DLD1 (cell line): ENCODE data around the gene NDUFB8.

ENCODE experiments used
- in situ Hi-C: cut with HindIII; loops from 2 replicates; pipeline ENCODE4 v1.10.0; 2017; ENCODE audit warnings: low sequenced_read_pairs

Gene NDUFB8

GRCh38 chr10:100537475-100537874 lies 7.8 kb upstream of the NDUFB8 start:
- in situ Hi-C loops = no loop called here

GRCh38 chr10:100535715-100536353 lies 6.2 kb upstream of the NDUFB8 start, which contains the start of gene HIF1AN:
Gene HIF1AN (plus strand): TSS chr10:100535943. CDS start chr10:100535959, 16 bp downstream.
- in situ Hi-C loops = no loop called here

GRCh38 chr10:100535338-100535714 lies 5.7 kb upstream of the NDUFB8 start:
- in situ Hi-C loops = no loop called here

GRCh38 chr10:100534726-100535125 lies 5.1 kb upstream of the NDUFB8 start:
- in situ Hi-C loops = no loop called here

GRCh38 chr10:100531761-100532160 lies 2.1 kb upstream of the NDUFB8 start:
- in situ Hi-C loops = no loop called here

GRCh38 chr10:100528921-100529474 lies 673 bp downstream of the NDUFB8 start:
- in situ Hi-C loops = no loop called here

GRCh38 chr10:100528123-100528886 lies 1.4 kb downstream of the NDUFB8 start:
- in situ Hi-C loops = no loop called here

GRCh38 chr10:100524638-100525037 lies 5.0 kb downstream of the NDUFB8 start:
- in situ Hi-C loops = loop anchor here (25.0 kb wide), 1 partner anchor 187 kb away; the partner anchor contains the start of genes PKD2L1 and SCD

GRCh38 chr10:100524206-100524605 lies 5.5 kb downstream of the NDUFB8 start:
- in situ Hi-C loops = loop anchor here (25.0 kb wide), 1 partner anchor 187 kb away; the partner anchor contains the start of genes PKD2L1 and SCD

GRCh38 chr10:100522945-100523344 lies 6.7 kb downstream of the NDUFB8 start:
- in situ Hi-C loops = loop anchor here (25.0 kb wide), 1 partner anchor 186 kb away; the partner anchor contains the start of genes PKD2L1 and SCD

GRCh38 chr10:100522107-100522801 lies 7.4 kb downstream of the NDUFB8 start:
- in situ Hi-C loops = loop anchor here (25.0 kb wide), 1 partner anchor 185 kb away; the partner anchor contains the start of genes PKD2L1 and SCD

GRCh38 chr10:100520811-100521210 lies 8.9 kb downstream of the NDUFB8 start:
- in situ Hi-C loops = loop anchor here (25.0 kb wide), 1 partner anchor 184 kb away; the partner anchor contains the start of genes PKD2L1 and SCD

- in situ Hi-C loops = loop anchor here (25.0 kb wide), 1 partner anchor 182 kb away; the partner anchor contains the start of genes PKD2L1 and SCD
Measured at GRCh38 chr10:100519311-100520051, 10.2 kb downstream of the NDUFB8 start, which contains the start of gene SEC31B. Gene SEC31B (minus strand): TSS chr10:100519861. CDS start chr10:100516952, 2,909 bp downstream.

- in situ Hi-C loops = loop anchor here (25.0 kb wide), 1 partner anchor 182 kb away; the partner anchor contains the start of genes PKD2L1 and SCD
Measured at GRCh38 chr10:100518761-100519241, 10.9 kb downstream of the NDUFB8 start.

GRCh38 chr10:100516847-100517246 lies 12.8 kb downstream of the NDUFB8 start:
- in situ Hi-C loops = loop anchor here (25.0 kb wide), 1 partner anchor 180 kb away; the partner anchor contains the start of genes PKD2L1 and SCD

GRCh38 chr10:100515612-100516011 lies 14.1 kb downstream of the NDUFB8 start:
- in situ Hi-C loops = loop anchor here (25.0 kb wide), 1 partner anchor 178 kb away; the partner anchor contains the start of genes PKD2L1 and SCD

GRCh38 chr10:100510533-100511308 lies 18.9 kb downstream of the NDUFB8 start:
- in situ Hi-C loops = loop anchor here (25.0 kb wide), 1 partner anchor 173 kb away; the partner anchor contains the start of genes PKD2L1 and SCD

GRCh38 chr10:100509241-100509840 lies 20.3 kb downstream of the NDUFB8 start:
- in situ Hi-C loops = loop anchor here (25.0 kb wide), 1 partner anchor 172 kb away; the partner anchor contains the start of genes PKD2L1 and SCD
